ENCODE data around the gene REP15. TPM values are rescaled to one million over a fixed set of nuclear protein-coding genes. Genes with fewer than 3 reads are reported as not detected.

Gene REP15
- polyA plus RNA-seq, 1 donor (not counting 4 experiments of a cell fraction or from before 2014, with no cell fraction given), result 1.8 TPM

- no peak overlapping the region for H3K27ac ChIP-seq (ENCODE audit: control insufficient read depth, insufficient read depth, low read length)
- no peak overlapping the region for H3K9ac ChIP-seq (ENCODE audit: control insufficient read depth, extremely low read depth, insufficient read depth, low read length)
- no peaks in the 10 kb centered on the region for H3K9me3 ChIP-seq (ENCODE audit: control insufficient read depth, low read depth, low read length)
- no peak overlapping the region for H3K4me2 ChIP-seq (ENCODE audit: control insufficient read depth, extremely low read depth, insufficient read depth, low read depth, low read length)
- no peak overlapping the region for H2AFZ ChIP-seq (ENCODE audit: control insufficient read depth, low read length)
- peaks cover 24 to 34% of the 10 kb centered on the region in 2 experiments for H3K36me3 ChIP-seq (ENCODE audit: control insufficient read depth in 2 of 2, extremely low read depth in 1 of 2, insufficient read depth in 2 of 2, low read length in 2 of 2)
- no peaks in the 10 kb centered on the region for H3K9me1 ChIP-seq (ENCODE audit: control insufficient read depth, extremely low read depth, insufficient read depth, low read length)
- H4K20me1 ChIP-seq (ENCODE audit: control insufficient read depth, extremely low read depth, insufficient read depth, low read length), result no peaks in the 10 kb centered on the region
- no peaks in the 10 kb centered on the region for H3K79me2 ChIP-seq (ENCODE audit: control insufficient read depth, insufficient read depth, low read length)
- no peaks in the 10 kb centered on the region for H3K4me1 ChIP-seq (ENCODE audit: control insufficient read depth, extremely low read depth, insufficient read depth, low read length)
- no peak for DNase-seq (ENCODE audit: low read depth, low spot score)
- dilution Hi-C loops (cut with MboI; ENCODE audit: extremely low pct_ligation_motif_present, low sequenced_read_pairs), result no loop called here
- FAIRE-seq, result no peak
- no peak overlapping the region for H3K4me3 ChIP-seq (ENCODE audit: control insufficient read depth in 2 of 3, extremely low read depth in 1 of 3, insufficient read depth in 2 of 3, low read depth in 1 of 3, low read length in 3 of 3)
- no peaks in the 10 kb centered on the region for H3K27me3 ChIP-seq (ENCODE audit: control insufficient read depth, extremely low read depth, insufficient read depth, low read length)
- TF ChIP-seq EZH2 (IDR thresholded peaks at IDR 0.05; ENCODE audit: low read length) (no peak), CTCF (optimal IDR thresholded peaks at IDR 0.05 in 1 of 3, IDR thresholded peaks at IDR 0.05 in 1 of 3, conservative IDR thresholded peaks at IDR 0.05 in 1 of 3; ENCODE audit: extremely low read depth in 1 of 3, insufficient read depth in 2 of 3, low read length in 3 of 3) (no peak)
Measured at GRCh38 chr12:27689558-27690180, 6.6 kb upstream of the REP15 start.

- Histone ChIP-seq H3K9ac (ENCODE audit: control insufficient read depth, extremely low read depth, insufficient read depth, low read length) (no peak overlapping the region), H3K4me2 (ENCODE audit: control insufficient read depth, extremely low read depth, insufficient read depth, low read depth, low read length) (no peak overlapping the region), H4K20me1 (ENCODE audit: control insufficient read depth, extremely low read depth, insufficient read depth, low read length) (no peaks in the 10 kb centered on the region), H3K9me1 (ENCODE audit: control insufficient read depth, extremely low read depth, insufficient read depth, low read length) (no peaks in the 10 kb centered on the region), H3K4me3 (ENCODE audit: control insufficient read depth in 2 of 3, extremely low read depth in 1 of 3, insufficient read depth in 2 of 3, low read depth in 1 of 3, low read length in 3 of 3) (no peak overlapping the region), H3K27me3 (ENCODE audit: control insufficient read depth, extremely low read depth, insufficient read depth, low read length) (no peaks in the 10 kb centered on the region), H3K9me3 (ENCODE audit: control insufficient read depth, low read depth, low read length) (no peaks in the 10 kb centered on the region), H3K36me3 (ENCODE audit: control insufficient read depth in 2 of 2, extremely low read depth in 1 of 2, insufficient read depth in 2 of 2, low read length in 2 of 2) (peaks cover 24 to 39% of the 10 kb centered on the region in 2 experiments), H2AFZ (ENCODE audit: control insufficient read depth, low read length) (no peak overlapping the region), H3K27ac (ENCODE audit: control insufficient read depth, insufficient read depth, low read length) (no peak overlapping the region), H3K4me1 (ENCODE audit: control insufficient read depth, extremely low read depth, insufficient read depth, low read length) (no peaks in the 10 kb centered on the region), H3K79me2 (ENCODE audit: control insufficient read depth, insufficient read depth, low read length) (no peaks in the 10 kb centered on the region)
- DNase-seq (ENCODE audit: low read depth, low spot score) (no peak), FAIRE-seq (no peak)
- TF ChIP-seq EZH2 (IDR thresholded peaks at IDR 0.05; ENCODE audit: low read length), result no peak
- TF ChIP-seq CTCF (optimal IDR thresholded peaks at IDR 0.05 in 1 of 3, IDR thresholded peaks at IDR 0.05 in 1 of 3, conservative IDR thresholded peaks at IDR 0.05 in 1 of 3; ENCODE audit: extremely low read depth in 1 of 3, insufficient read depth in 2 of 3, low read length in 3 of 3), result no peak
- dilution Hi-C loops (cut with MboI; ENCODE audit: extremely low pct_ligation_motif_present, low sequenced_read_pairs), result no loop called here
Measured at GRCh38 chr12:27693403-27693802, 2.8 kb upstream of the REP15 start.
